Activated CD8-positive, alpha-beta memory T cell treated with anti-CD3 and anti-CD28 coated beads for 1 hour (primary cell): ENCODE results near the gene RNF31.
"Not testable (repeated sequence)": the region's sequence is repeated elsewhere in the genome, so short reads cannot be mapped to it uniquely, and the experiment has no call there.

Experiments used
- DNase-seq, 2 donors: peaks; one replicate each; pipeline ENCODE4 v3.0.0-alpha.2; 2020; ENCODE audit warnings: low read depth in 1 of 2; ENCODE audit errors: extremely low read depth in 1 of 2

The RNF31 gene

GRCh38 chr14:24197056-24197450 is 49.8 kb downstream of the RNF31 start:
- no peak for DNase-seq

- no peak for DNase-seq
Observed at GRCh38 chr14:24198814-24199524, 51.7 kb downstream of the RNF31 start.

- DNase-seq = not testable (repeated sequence)
Observed at GRCh38 chr14:24202538-24202937, 55.2 kb downstream of the RNF31 start.

GRCh38 chr14:24203249-24203886 is 56.1 kb downstream of the RNF31 start:
- not testable (repeated sequence) for DNase-seq

- DNase-seq = no peak
Observed at GRCh38 chr14:24204163-24205146, 57.2 kb downstream of the RNF31 start.

GRCh38 chr14:24206260-24207103 is 59.2 kb downstream of the RNF31 start:
- no peak for DNase-seq

GRCh38 chr14:24207104-24207551 is 59.8 kb downstream of the RNF31 start:
- no peak for DNase-seq

- no peak for DNase-seq
Observed at GRCh38 chr14:24207625-24208024, 60.3 kb downstream of the RNF31 start.
